GM18508 (cell line): Measurements from ENCODE around the gene PRKG2.

ENCODE experiments used
- ATAC-seq: cut with Tn5 transposase; IDR thresholded peaks from one replicate; pipeline ENCODE4 v1.9.1; 2021; ENCODE audit warnings: moderate number of reproducible peaks; ENCODE audit not compliant: insufficient read depth, unreplicated experiment

PRKG2 gene

DNA sequence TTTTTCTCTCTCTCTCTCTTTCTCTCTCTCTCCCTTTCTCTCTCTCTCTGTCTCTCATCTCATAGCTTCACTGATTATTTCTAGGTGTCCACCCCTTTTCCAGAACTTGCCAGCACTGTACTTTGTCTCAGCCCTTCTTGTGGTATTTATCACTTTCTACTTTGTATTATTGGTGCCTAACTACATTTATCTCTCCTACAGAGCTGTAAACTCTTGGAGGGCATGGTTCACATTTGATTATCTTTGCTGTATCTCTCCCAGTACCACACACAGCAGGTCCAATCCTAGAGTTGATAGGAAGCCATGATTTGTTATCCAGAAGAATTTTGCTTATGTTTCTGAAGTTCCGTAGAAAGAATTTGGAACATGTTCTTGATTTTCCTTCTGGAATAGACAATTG is 5.2 kb upstream of the PRKG2 start:
- ATAC-seq: no peak

DNA sequence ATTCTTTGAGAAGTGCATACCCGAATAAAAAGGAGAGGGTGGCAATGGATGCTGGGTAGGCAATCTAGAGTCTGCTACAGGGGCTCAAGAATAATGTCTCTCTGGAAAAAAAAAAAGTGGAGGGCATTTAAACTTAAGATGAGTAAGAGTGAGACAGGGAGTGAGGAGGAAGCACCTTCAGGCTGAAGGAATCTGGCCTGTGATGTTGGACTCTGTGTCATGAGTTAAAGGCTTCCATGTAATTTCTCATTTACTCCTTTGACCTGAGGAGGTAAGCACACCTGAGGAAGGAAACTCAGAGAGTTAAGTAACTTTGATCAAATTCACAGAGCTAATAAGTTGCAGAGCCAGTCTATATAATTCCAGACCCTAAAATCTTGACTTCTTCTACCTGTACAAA is 3.2 kb upstream of the PRKG2 start:
- no peak for ATAC-seq

DNA sequence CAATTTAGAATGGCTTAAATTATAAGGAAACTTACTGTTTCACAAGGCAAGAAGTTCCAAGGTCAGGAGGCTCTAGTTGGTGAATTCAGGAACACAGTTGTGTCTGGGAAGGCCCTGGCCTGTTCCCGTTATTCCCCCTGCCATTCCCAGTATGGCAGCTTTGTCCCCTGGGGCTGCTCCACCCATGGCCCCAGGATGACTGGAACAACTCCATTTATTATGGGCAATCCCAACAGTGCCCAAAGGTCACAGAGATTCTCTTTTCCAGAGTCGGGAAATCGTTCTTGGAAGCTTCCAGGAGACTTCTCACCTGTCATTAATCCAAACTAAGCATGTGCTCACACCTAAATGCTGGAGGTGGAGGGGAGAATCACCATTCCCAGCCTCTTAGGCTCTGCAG is 2.8 kb upstream of the PRKG2 start:
- no peak for ATAC-seq

DNA sequence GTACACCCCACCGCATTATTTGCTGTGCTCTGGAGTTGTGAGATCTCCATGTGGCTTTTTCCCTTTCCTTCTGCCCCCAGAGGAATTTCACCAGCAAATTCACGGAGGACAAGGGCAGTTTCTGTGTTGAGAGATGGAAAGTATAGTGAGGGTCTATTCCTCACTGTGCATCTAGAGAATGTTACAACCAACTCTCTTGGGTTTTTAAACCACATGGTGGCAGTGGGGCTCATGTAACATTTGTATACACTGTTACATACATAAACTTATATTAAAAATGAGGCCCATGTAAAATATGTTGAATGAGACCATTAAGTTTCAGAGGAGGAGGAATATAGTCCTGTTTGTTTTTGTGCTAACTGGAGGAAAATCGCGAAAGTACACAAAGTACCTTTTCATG is 909 bp upstream of the PRKG2 start:
- no peak for ATAC-seq

DNA sequence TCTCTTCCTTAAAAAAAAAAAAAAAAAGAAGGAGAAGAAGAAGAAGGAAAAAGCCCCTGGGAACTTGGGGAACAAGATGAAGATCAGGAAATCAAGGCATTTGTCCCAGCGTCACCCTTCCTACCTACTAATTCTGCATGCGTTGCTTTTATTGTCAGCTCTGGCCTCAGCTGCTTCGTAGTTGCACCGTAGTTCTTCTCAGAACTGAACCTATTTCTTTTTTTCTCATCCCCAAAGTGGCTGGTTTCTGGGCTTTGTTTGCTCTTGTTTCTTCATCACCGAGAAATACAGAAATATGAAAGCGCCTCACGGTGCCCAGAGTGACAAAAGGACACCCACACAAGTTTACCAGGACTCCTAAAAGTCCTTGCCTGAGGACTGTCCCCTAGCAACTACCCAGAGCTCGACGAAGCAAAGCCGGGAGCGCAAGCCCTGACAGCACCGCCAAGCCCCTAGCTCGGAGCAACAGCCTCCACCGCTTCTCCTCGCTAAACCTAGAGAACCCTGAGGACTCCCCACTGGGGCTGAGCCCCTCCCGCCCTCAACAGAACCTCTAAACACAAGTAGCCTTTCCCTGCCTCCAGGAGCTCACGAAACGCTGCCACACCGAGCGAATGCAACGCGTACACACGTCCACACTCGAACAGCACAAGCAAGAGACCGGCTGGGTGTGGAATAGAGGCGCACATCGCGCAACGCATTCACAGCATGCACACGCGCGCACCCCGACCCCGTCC is 710 bp downstream of the PRKG2 start:
- ATAC-seq: no peak

DNA sequence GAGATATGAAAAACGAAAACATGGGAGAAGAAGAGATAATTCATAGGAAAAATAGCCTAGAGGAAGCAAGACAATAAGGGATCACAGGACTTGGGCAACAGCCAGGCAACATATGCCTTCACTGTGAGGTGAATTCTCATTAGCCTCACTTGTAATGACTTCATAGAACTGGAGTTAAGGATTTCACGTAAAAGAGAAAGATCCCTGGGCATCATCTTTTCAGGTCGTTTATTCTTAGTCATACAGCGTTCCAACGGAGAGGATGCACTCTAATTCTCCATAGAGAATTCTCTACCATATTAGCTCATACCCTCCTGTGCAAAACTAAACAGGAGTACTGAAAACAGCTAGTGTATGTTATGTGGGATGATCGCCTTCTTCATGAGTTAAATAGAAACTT is 1.4 kb downstream of the PRKG2 start:
- no peak for ATAC-seq

DNA sequence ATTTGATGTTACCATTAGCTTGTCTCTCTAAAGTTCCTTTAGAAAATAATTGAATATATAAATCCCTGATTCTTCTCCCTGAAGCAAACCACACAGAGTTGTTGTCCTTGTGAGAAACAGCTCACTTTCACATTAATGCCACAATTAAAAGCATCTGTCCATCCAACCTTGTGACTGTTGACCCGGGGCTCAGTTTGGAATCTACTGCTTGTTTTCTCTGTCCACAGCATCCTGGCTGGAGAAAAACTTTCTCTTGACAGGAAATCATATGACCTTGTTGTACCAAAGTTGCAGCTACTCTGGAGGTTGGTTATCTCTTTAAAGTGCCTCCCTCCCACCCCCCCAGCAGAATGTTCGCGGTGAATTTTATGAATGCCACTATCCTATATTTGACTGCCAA is 3.1 kb downstream of the PRKG2 start:
- no peak for ATAC-seq

DNA sequence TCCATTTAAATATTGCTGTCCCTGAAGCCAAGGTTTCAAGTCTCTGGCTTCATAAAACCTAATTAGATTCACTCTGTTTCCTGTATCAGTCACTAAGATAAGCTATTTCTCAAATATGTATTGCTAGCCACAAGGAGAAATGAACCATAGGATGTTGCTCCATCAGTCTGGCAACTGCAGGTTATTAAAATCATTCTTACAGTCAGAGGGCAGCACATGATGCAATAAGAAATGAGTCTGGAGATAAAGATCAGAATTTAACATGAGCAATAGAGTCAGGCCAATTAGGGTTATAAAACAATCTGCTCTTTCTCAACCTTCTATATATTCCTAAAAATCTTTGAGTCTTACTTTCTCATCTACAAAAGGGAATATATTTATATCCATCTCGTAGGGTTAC is 7.2 kb downstream of the PRKG2 start:
- ATAC-seq: no peak

DNA sequence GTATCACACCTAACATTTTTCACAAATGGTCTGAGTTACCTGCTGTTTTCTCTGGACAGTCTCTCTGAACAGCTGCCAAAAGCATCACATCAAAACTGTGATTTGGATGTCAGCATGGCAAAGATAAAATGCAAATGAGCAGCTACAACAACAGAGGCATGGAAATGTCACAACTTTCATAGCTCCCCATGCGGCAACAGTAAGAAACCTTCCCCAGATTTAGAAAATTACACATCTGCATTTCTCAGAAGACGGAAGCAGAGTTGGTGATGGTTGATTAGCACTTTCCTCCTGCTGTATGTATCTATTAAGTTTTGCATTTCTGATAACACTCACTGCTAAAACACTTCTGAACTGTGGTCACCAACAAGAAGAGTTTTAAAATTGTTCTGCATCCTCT is 9.7 kb downstream of the PRKG2 start:
- no peak for ATAC-seq

DNA sequence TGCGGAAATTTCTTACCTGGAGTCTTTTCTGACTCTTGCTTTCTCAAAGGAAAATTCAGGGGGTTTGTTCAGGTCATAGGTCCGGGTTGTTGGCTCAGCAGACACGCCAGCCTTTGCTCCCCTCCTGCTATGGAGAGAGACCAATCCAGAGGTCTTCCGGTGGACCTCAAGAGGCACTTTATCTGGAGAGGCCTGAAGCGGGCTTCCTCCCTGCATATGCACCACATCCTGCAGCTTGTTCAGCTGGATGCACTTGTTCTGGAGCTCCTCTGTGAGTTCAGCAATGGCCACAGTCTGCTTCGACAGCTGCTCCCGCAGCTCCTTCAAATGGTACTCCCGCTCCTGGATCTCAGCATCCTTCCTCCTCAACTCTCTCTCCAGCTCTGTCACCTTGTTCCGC is 10.5 kb downstream of the PRKG2 start:
- ATAC-seq: no peak

DNA sequence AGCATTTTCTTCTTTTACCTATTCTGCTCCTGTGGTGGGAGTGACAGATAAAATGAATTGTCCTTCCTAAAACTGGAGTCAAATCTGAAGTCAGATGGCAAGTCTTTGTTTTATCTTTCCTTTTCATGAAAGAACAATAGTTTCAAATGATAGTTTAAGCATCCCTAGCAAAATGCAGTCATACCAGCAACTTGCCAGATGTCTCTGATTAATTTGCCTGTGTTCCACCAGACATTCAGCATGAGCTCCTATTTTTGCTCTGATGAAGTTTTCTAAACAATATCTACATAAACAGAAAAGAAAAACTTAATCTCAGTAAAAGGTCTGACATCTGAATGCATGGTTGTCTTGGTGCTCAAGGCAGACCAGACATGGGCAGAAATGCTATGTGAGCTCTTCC is 15.2 kb downstream of the PRKG2 start:
- no peak for ATAC-seq

DNA sequence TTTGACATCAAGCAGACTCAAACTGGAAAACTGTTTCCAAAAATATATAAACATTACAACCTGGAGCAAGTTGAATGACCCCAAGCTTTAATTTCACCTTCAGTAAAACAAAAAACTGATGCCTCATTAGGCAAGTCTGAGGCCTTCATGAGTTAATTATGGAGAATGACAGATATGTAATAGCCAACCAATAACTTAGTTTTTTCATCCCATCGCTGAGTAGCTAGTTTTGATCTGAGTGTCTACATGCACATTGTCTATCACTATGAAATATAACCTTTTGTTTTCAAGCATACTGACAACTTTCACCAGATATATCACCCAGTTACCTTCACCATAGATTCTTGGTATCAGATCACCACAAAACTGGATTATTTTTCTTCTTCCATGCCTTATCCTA is 16.4 kb downstream of the PRKG2 start:
- no peak for ATAC-seq

DNA sequence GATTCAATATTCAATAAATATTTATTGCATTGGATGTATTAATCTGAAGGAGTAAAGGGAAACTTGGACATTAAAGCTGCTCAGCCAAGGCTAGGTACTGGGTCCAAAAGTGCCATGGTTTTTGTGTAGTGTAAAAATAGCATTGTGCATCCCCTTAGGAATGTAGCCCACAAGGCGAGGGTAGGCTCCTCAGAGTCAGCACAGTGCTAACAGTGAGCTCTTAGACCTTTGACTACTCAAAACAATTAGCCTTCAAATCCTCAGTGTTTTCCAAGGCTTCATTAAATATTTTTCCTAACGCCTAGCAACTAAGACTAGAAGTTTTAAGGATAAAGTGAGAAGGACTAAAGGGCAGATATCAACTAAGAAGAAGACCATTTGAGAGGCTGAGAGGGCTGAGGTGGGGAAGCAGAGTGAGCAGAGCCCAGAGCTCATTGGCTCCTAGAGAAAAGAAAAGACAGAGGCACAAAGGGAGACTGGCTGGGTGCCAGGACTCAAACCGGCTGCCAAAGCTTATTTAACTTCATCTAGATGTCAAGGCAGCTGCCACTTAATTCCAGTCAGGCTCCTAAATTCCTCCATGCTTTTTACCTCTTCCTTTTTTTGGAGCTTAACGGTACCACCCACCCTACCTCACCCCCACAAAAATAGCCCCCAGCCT is 17.0 kb downstream of the PRKG2 start:
- no peak for ATAC-seq

DNA sequence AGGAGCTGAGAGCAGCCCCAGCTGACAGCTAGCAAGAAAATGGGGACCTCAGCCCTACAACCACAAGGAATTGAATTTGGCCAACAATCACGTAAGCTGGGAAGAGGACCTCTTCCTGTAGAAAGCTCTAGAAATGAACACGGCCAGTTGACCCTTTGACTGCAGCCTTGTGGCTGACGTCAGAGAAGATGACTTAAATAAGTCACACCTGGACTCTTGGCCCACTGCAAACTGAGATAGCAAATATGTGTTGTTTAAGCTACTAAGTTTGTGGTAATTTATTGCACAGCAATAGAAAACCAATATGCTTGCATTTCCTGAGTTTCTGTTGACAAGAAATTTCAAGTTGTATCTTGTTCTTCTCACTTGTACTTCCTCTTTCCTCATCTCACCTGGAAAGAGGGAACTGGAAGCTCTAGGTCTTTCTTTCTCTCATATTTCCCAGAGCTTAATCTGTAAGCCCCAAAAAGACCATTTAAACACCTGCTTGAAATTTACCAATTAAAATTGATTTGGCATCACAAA is 18.8 kb downstream of the PRKG2 start:
- no peak for ATAC-seq

DNA sequence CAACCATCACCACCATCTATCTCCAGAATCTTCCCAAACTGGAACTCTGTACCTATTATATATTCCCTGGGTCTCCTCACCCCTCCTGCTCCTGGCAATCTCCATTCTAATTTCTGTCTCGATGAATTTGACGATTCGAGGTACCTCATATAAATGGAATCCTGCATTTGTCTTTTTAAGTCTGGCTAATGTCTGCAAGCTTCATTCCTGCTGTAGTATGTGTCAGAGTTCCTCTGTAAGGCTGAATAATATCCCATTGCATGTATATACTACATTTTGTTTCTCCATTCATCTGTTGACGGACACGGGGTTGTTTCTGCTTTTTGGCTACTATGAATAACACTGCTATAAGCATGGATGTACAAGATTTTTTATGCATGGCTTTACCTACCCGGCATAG is 19.5 kb downstream of the PRKG2 start:
- ATAC-seq: no peak

DNA sequence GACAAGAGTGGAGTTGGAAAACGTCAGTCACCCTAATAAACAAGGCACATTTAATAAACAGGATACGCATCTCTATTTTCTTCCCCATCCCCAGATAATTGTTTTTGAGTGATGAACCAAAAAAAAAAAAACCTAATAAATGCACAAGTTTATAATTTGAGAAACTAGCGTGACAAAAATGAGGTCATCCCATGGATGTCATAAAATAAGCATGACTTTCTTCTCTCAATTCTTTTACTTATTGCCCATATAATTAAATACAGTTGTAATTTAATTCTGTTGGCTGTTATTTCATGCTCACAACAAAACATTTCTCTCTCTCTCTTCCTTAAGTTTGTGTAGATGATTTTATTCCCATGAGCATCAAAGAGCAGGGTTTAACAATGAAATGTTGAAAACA is 20.7 kb downstream of the PRKG2 start:
- no peak for ATAC-seq

DNA sequence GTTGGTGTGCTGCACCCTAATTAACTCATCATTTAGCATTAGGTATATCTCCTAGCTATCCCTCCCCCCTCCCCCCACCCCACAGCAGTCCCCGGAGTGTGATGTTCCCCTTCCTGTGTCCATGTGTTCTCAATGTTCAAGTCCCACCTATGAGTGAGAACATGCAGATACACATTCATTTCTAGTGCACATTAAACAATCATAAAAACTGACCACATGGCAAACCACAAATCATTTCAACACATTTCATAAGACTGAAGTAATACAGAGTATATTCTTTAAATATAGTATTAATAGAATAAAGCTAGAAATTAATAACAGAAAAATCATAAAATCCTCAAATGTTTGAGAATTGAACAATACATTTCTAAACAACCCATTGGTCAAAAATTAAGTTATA is 34.1 kb downstream of the PRKG2 start:
- no peak for ATAC-seq

DNA sequence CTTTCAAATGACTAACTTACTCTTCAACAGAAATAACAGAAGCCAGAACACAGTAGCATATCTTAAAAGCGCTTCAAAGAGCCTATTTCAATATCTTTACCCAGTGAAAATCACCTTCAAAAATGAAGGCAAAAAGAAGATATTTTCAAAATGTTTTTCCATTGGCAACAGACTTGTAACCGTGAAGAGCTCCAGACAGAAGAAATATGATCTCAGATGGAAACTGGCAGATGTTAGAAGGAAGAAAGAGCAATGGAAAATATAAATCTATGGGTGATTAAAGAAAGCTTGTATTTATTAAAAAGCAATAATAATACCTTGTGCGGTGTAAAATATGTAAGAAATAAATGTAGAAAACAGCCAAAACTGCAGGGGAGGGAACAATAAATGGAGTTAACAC is 35.7 kb downstream of the PRKG2 start:
- no peak for ATAC-seq

DNA sequence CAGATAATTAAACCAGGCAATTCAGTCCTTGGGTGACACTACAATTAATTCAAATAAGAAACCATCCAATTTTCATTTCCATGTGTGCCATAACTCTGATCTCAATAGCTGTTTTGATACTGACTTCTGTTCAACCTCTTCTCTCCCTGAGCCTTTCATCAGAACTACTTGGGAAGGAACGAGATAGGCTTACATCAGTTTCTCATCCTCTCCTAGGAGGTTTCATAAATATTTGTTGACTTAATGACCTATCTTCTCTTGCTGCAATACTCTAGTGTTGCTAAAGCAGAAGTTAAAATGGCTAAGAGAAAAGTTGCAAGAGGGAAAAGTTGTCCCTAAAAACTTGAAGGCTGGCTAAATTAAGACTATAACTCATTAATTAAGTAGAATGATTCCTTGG is 41.8 kb downstream of the PRKG2 start:
- ATAC-seq: no peak

DNA sequence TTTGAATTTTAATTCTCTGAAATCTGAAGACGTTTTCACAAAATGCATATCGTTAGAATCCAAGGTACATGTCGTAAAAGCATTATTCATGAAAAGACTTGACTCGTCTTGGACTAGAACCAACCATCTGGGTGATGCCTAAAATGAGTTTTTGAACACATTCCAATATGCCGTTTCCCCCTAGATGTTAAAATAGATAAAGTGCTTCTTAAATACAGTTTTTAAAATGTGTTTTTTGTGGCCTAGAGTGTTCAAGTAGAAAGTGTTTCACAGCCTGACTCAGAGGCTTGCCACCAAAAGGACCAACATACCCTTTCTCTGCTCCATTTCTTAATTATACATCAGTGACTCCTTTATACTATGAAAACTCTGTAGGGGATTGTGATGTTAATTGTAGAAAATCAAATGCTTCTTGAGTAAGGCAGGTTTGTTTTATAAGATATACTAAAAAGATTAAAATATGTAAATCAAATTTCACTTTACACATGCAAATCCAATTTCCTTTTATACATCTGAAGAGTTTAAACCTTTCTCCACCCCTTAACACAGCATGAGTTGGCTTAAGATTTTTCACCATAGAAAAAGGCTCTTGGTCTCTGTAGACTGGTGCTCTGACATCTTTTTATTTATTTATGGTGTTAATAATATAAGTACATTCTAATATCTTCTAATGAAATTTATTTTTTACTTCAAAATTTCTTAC is 48.4 kb downstream of the PRKG2 start:
- ATAC-seq: no peak

DNA sequence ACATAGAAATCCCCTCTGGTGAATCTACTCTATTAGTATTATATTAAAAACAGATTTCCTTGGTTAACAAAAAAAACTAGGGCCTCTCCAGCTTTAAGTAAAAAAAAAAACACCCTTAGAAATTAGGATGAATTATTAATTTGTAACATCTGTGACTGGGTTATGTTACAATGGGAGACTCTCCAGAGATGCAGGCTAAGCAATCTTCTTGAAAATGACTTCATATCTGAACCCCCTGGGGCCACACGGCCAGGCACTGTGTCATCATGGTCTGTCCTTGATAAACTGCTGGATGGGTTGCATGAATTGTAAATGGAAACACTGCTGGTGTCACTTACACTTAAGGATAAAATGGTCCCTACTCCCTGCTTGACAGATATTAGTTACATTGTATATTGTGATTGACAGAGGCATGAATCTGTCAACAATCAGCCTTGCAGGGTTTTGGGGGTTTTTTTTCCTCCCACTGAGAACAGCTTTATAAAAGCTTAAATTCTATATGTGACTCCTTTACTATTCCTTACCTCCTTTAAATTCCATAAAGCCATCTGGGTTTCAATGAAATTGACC is 49.1 kb downstream of the PRKG2 start:
- ATAC-seq: no peak
